ENCODE results near the gene AHRR. TPM values are rescaled to one million over a fixed set of nuclear protein-coding genes. Genes with fewer than 3 reads are reported as not detected.

AHRR gene
- total and polyA plus RNA-seq, 10 of the 15 experiments (the other 5 are each of a cell fraction or from before 2014, with no cell fraction given) = 0.90 to 35.2 (median 19.2) TPM

- Histone ChIP-seq H3K27ac (ENCODE audit: control insufficient read depth, insufficient read depth) (no peak overlapping the region), H4K20me1 (ENCODE audit: control insufficient read depth, insufficient read depth) (no peaks in the 10 kb centered on the region), H2AFZ (ENCODE audit: control insufficient read depth, low read depth, low read length) (no peak overlapping the region), H3K36me3 (ENCODE audit: control insufficient read depth in 2 of 2, insufficient read depth in 2 of 2, low read length in 1 of 2) (peaks cover 6 to 26% of the 10 kb centered on the region in 2 experiments; a peak in 3 of 4 replicates), H3K27me3 (replicated peaks in 1 of 2; ENCODE audit: control insufficient read depth in 2 of 2, insufficient read depth in 2 of 2, low read length in 1 of 2) (no peaks in the 10 kb centered on the region), H3K79me2 (ENCODE audit: control insufficient read depth, insufficient read depth, low read length) (no peaks in the 10 kb centered on the region), H3K9me3 (replicated peaks; ENCODE audit: control insufficient read depth, insufficient read depth, low read length) (no peaks in the 10 kb centered on the region; the same call in 2 of the 3 replicates), H3K4me2 (ENCODE audit: control insufficient read depth, insufficient read depth) (no peak overlapping the region), H3K4me1 (ENCODE audit: control insufficient read depth, insufficient read depth, low read length) (no peaks in the 10 kb centered on the region), H3K9ac (ENCODE audit: control insufficient read depth, insufficient read depth, low read length) (no peak overlapping the region), H3K4me3 (no peak overlapping the region)
- TSS peak; percentile 8 for BruUV-seq (replicated peaks)
- ChIA-PET SMC1A (ENCODE audit: uncharacterized antibody, unreplicated experiment) (interaction anchor here (1.0 to 1.1 kb wide), 2 partner anchors 29 to 101 kb away, joined by 4 read pairs; no protein-coding TSS in a partner anchor), CTCF (interaction anchor here (0.8 to 1.7 kb wide), 2 partner anchors 9 to 11 kb away, joined by 3 to 5 read pairs; no protein-coding TSS in a partner anchor), POLR2A (no interaction called here), RAD21 (ENCODE audit: unreplicated experiment) (no interaction called here)
- intact Hi-C loops (cut with micrococcal nuclease; ENCODE audit: unreplicated experiment) (no loop called here), in situ Hi-C loops (cut with MboI) (no loop called here)
- FAIRE-seq (no peak), DNase-seq (ENCODE audit: low read depth, low spot score) (no peak), ATAC-seq (no peak)
- WGBS (ENCODE audit: insufficient coverage, insufficient replicate concordance, low lambda C conversion rate, missing lambda C conversion rate) = 89% methylated on average over 14 of the region's 14 CpGs
- TF ChIP-seq HDGF (IDR thresholded peaks at IDR 0.05) (no peak), MTA2 (IDR thresholded peaks at IDR 0.05; ENCODE audit: low read depth) (no peak), RUNX3 (IDR thresholded peaks at IDR 0.05; ENCODE audit: low read length) (no peak), SREBF2 (IDR thresholded peaks at IDR 0.05; ENCODE audit: low read length) (no peak), CHD4 (IDR thresholded peaks at IDR 0.05) (no peak), MAX (IDR thresholded peaks at IDR 0.05; ENCODE audit: low read depth, low read length) (no peak)
Observed at GRCh38 chr5:417301-418161, 96.0 kb downstream of the AHRR start.

Measured in GM12878 (cell line).